Type B pancreatic cell (in vitro differentiated cells): Measurements from ENCODE around the gene GRK5. TPM values are rescaled to one million over a fixed set of nuclear protein-coding genes. Genes with fewer than 3 reads are reported as not detected.

ENCODE experiments used
- DNase-seq: peaks from one replicate; pipeline ENCODE4 v3.0.0; 2021; ENCODE audit warnings: mixed read lengths; ENCODE audit not compliant: unreplicated experiment; ENCODE audit errors: extremely low spot score
- H3K27ac Mint-ChIP-seq: 2 replicates; pipeline ENCODE4 v1.8.0; 2021; ENCODE audit warnings: mild to moderate bottlenecking, mixed read lengths
- H3K27me3 Mint-ChIP-seq: 2 replicates; pipeline ENCODE4 v1.8.0; 2021; ENCODE audit warnings: mixed read lengths
- H3K36me3 Mint-ChIP-seq: 2 replicates; pipeline ENCODE4 v1.8.0; 2021; ENCODE audit warnings: mixed read lengths
- H3K4me1 Mint-ChIP-seq: one replicate; pipeline ENCODE4 v1.8.0; 2021; ENCODE audit warnings: mixed read lengths; ENCODE audit not compliant: unreplicated experiment
- H3K4me3 Mint-ChIP-seq: 2 replicates; pipeline ENCODE4 v1.8.0; 2021; ENCODE audit warnings: mild to moderate bottlenecking, mixed read lengths
- H3K9me3 Mint-ChIP-seq: 2 replicates; pipeline ENCODE4 v1.8.0; 2021; ENCODE audit warnings: mixed read lengths
- CTCF ChIP-seq: fragments of 200-600 bp; sonication (generic); conservative IDR thresholded peaks from 2 replicates; pipeline ENCODE4 v1.5.0; 2021; ENCODE audit warnings: antibody characterized with exemption, mild to moderate bottlenecking
- total RNA-seq: library from RNA; stranded (reverse); gene quantifications from 2 replicates; pipeline ENCODE4 v1.2.1, GENCODE V29; 2021; ENCODE audit warnings: low replicate concordance

Gene GRK5
- total RNA-seq, 1 donor from 2014 or later: 24.8 TPM

GRCh38 chr10:119405520-119405807 is 198.1 kb downstream of the GRK5 start:
- Mint-ChIP-seq H3K9me3 (no peaks in the 10 kb centered on the region), H3K27me3 (no peaks in the 10 kb centered on the region)

GRCh38 chr10:119406137-119406536 is 198.8 kb downstream of the GRK5 start:
- H3K36me3 Mint-ChIP-seq: no peaks in the 10 kb centered on the region
- H3K4me3 Mint-ChIP-seq: no peak overlapping the region
- no peak for TF ChIP-seq CTCF
- DNase-seq: no peak
- no peak overlapping the region for H3K27ac Mint-ChIP-seq
- peaks cover 41% of the 10 kb centered on the region for H3K4me1 Mint-ChIP-seq
- no peaks in the 10 kb centered on the region for H3K27me3 Mint-ChIP-seq
- H3K9me3 Mint-ChIP-seq: no peaks in the 10 kb centered on the region

More at GRCh38 chr10:119405520-119405807, 198.1 kb downstream of the GRK5 start:
- Mint-ChIP-seq H3K4me1 (peaks cover 38% of the 10 kb centered on the region), H3K27ac (no peak overlapping the region), H3K4me3 (no peak overlapping the region), H3K36me3 (no peaks in the 10 kb centered on the region)
- DNase-seq: no peak
- no peak for TF ChIP-seq CTCF

GRCh38 chr10:119406601-119407253 is 199.4 kb downstream of the GRK5 start:
- no peaks in the 10 kb centered on the region for H3K27me3 Mint-ChIP-seq
- H3K9me3 Mint-ChIP-seq: no peaks in the 10 kb centered on the region
- no peaks in the 10 kb centered on the region for H3K36me3 Mint-ChIP-seq
- no peak for DNase-seq
- TF ChIP-seq CTCF: no peak
- no peak overlapping the region for H3K27ac Mint-ChIP-seq
- no peak overlapping the region for H3K4me3 Mint-ChIP-seq
- peaks cover 43% of the 10 kb centered on the region for H3K4me1 Mint-ChIP-seq

- H3K27ac Mint-ChIP-seq: no peak overlapping the region
- no peaks in the 10 kb centered on the region for H3K36me3 Mint-ChIP-seq
Observed at GRCh38 chr10:119407254-119407777, 199.9 kb downstream of the GRK5 start.

GRCh38 chr10:119408072-119408471 is 200.7 kb downstream of the GRK5 start:
- no peak for DNase-seq
- H3K9me3 Mint-ChIP-seq: no peaks in the 10 kb centered on the region
- no peak overlapping the region for H3K4me3 Mint-ChIP-seq
- no peak overlapping the region for H3K27ac Mint-ChIP-seq
- H3K4me1 Mint-ChIP-seq: peaks cover 45% of the 10 kb centered on the region
- no peak for TF ChIP-seq CTCF
- peaks cover under 1% of the 10 kb centered on the region for H3K27me3 Mint-ChIP-seq
- H3K36me3 Mint-ChIP-seq: no peaks in the 10 kb centered on the region

More at GRCh38 chr10:119407254-119407777, 199.9 kb downstream of the GRK5 start:
- no peak for TF ChIP-seq CTCF
- H3K27me3 Mint-ChIP-seq: no peaks in the 10 kb centered on the region
- no peak for DNase-seq
- H3K9me3 Mint-ChIP-seq: no peaks in the 10 kb centered on the region
- H3K4me1 Mint-ChIP-seq: peaks cover 37% of the 10 kb centered on the region
- H3K4me3 Mint-ChIP-seq: no peak overlapping the region
